WTC11 (cell line): ENCODE results near the gene RPL6.

Source experiments
- CBFB ChIP-seq: sonication (generic); formaldehyde crosslinking; IDR thresholded peaks from 2 replicates; pipeline ENCODE4 v1.8.1; 2022; ENCODE audit warnings: mild to moderate bottlenecking, low read depth, missing genetic modification reagents
- CREB1 ChIP-seq: sonication (generic); formaldehyde crosslinking; IDR thresholded peaks from 2 replicates; pipeline ENCODE4 v1.8.0; 2023; ENCODE audit warnings: mild to moderate bottlenecking, missing genetic modification reagents
- CREM ChIP-seq: sonication (generic); formaldehyde crosslinking; IDR thresholded peaks from 2 replicates; pipeline ENCODE4 v1.8.1; 2022; ENCODE audit warnings: mild to moderate bottlenecking, missing genetic modification reagents, moderate library complexity
- JUN ChIP-seq: sonication (generic); formaldehyde crosslinking; IDR thresholded peaks from 2 replicates; pipeline ENCODE4 v1.8.0; 2023; ENCODE audit warnings: mild to moderate bottlenecking, missing genetic modification reagents
- NR2C2 ChIP-seq: sonication (generic); formaldehyde crosslinking; IDR thresholded peaks from 2 replicates; pipeline ENCODE4 v1.8.0; 2022; ENCODE audit warnings: mild to moderate bottlenecking, missing genetic modification reagents
- RELA ChIP-seq: sonication (generic); formaldehyde crosslinking; IDR thresholded peaks from 2 replicates; pipeline ENCODE4 v1.8.1; 2022; ENCODE audit warnings: missing genetic modification reagents, mild to moderate bottlenecking, borderline replicate concordance
- SMAD4 ChIP-seq: sonication (generic); formaldehyde crosslinking; IDR thresholded peaks from 2 replicates; pipeline ENCODE4 v1.8.0; 2022; ENCODE audit warnings: mild to moderate bottlenecking, missing genetic modification reagents
- TCF7 ChIP-seq: sonication (generic); formaldehyde crosslinking; IDR thresholded peaks from 2 replicates; pipeline ENCODE4 v1.8.0; 2022; ENCODE audit warnings: mild to moderate bottlenecking, low read depth, missing genetic modification reagents, moderate library complexity
- TF ChIP-seq, protein P1 (sequence below): fragments of 200-600 bp; IDR thresholded peaks from 2 replicates; pipeline ENCODE4 v1.8.0; 2022; ENCODE audit warnings: antibody characterized with exemption
- TF ChIP-seq, protein P2 (sequence below): fragments of 250-450 bp; sonication (Bioruptor Pico); IDR thresholded peaks from 2 replicates; pipeline ENCODE4 v1.9.0; 2021; ENCODE audit warnings: mild to moderate bottlenecking
- TF ChIP-seq, protein P3 (sequence below): sonication (generic); formaldehyde crosslinking; IDR thresholded peaks from 2 replicates; pipeline ENCODE4 v1.8.1; 2023; ENCODE audit warnings: mild to moderate bottlenecking, missing genetic modification reagents

DNA sequence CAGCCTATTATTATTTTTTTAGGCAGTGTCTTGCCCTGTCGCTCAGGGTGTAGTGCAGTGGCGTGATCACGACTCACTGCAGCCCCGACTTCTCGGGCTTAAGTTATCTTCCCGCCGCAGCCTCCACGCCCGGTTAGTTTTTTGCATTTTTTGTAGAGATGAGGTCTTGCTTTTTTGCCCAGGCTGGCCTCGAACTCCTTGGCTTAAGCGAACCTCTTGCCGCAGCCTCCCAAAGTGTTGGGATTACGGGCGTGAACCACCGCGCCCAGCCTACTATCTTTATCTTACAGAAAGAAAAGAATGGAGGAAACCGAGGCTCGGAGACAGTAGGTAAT is 8.8 kb upstream of the RPL6 start:
- TF ChIP-seq, protein P1, sequence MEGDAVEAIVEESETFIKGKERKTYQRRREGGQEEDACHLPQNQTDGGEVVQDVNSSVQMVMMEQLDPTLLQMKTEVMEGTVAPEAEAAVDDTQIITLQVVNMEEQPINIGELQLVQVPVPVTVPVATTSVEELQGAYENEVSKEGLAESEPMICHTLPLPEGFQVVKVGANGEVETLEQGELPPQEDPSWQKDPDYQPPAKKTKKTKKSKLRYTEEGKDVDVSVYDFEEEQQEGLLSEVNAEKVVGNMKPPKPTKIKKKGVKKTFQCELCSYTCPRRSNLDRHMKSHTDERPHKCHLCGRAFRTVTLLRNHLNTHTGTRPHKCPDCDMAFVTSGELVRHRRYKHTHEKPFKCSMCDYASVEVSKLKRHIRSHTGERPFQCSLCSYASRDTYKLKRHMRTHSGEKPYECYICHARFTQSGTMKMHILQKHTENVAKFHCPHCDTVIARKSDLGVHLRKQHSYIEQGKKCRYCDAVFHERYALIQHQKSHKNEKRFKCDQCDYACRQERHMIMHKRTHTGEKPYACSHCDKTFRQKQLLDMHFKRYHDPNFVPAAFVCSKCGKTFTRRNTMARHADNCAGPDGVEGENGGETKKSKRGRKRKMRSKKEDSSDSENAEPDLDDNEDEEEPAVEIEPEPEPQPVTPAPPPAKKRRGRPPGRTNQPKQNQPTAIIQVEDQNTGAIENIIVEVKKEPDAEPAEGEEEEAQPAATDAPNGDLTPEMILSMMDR: no peak
- TF ChIP-seq SMAD4 (no peak), CREM (no peak), CREB1 (CRISPR knock-in tag) (no peak), NR2C2 (CRISPR knock-in tag) (no peak), JUN (CRISPR knock-in tag) (no peak), CBFB (CRISPR knock-in tag) (no peak), RELA (CRISPR knock-in tag) (no peak), TCF7 (CRISPR knock-in tag) (no peak)
- TF ChIP-seq, protein P2, sequence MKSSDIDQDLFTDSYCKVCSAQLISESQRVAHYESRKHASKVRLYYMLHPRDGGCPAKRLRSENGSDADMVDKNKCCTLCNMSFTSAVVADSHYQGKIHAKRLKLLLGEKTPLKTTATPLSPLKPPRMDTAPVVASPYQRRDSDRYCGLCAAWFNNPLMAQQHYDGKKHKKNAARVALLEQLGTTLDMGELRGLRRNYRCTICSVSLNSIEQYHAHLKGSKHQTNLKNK: no peak
- TF ChIP-seq, protein P3, sequence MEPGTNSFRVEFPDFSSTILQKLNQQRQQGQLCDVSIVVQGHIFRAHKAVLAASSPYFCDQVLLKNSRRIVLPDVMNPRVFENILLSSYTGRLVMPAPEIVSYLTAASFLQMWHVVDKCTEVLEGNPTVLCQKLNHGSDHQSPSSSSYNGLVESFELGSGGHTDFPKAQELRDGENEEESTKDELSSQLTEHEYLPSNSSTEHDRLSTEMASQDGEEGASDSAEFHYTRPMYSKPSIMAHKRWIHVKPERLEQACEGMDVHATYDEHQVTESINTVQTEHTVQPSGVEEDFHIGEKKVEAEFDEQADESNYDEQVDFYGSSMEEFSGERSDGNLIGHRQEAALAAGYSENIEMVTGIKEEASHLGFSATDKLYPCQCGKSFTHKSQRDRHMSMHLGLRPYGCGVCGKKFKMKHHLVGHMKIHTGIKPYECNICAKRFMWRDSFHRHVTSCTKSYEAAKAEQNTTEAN (CRISPR knock-in tag): no peak
